MCF 10A (cell line): ENCODE measurements around the gene C4orf50. TPM values are rescaled to one million over a fixed set of nuclear protein-coding genes. Genes with fewer than 3 reads are reported as not detected.

Experiments used
- BruUV-seq: library from RNA; stranded (reverse); fragments of 400-500 nt; replicated peaks from 2 replicates; lab custom pipeline; 2021; lab: Mats Ljungman, UMichigan
- CTCF ChIA-PET: fragments of 300-600 bp; sonication (Branson Sonifier 250); formaldehyde crosslinking; extraction: SDS; loops from one replicate; lab custom pipeline; 2021; ENCODE audit warnings: antibody characterized with exemption, inconsistent platforms; lab: Yijun Ruan, JAX
- POLR2A ChIA-PET: fragments of 300-600, 350-650 bp; sonication (Branson Sonifier 250); formaldehyde crosslinking; extraction: SDS; loops from one replicate; lab custom pipeline; 2020; ENCODE audit warnings: antibody characterized with exemption, inconsistent platforms; lab: Yijun Ruan, JAX
- DNase-seq: peaks from one replicate; pipeline ENCODE4 v3.0.0-alpha.2; 2018; ENCODE audit not compliant: unreplicated experiment
- H3K27ac Mint-ChIP-seq: one replicate; pipeline ENCODE4 v1.8.0; 2022; ENCODE audit warnings: mild to moderate bottlenecking, low read depth, mixed read lengths; ENCODE audit not compliant: unreplicated experiment
- H3K27me3 Mint-ChIP-seq: one replicate; pipeline ENCODE4 v1.8.0; 2022; ENCODE audit warnings: mixed read lengths; ENCODE audit not compliant: insufficient read depth, unreplicated experiment
- H3K36me3 Mint-ChIP-seq: one replicate; pipeline ENCODE4 v1.8.0; 2022; ENCODE audit warnings: mild to moderate bottlenecking, moderate library complexity, mixed read lengths; ENCODE audit not compliant: insufficient read depth, unreplicated experiment
- H3K4me1 Mint-ChIP-seq: one replicate; pipeline ENCODE4 v1.8.0; 2022; ENCODE audit warnings: mixed read lengths; ENCODE audit not compliant: insufficient read depth, unreplicated experiment
- H3K4me3 Mint-ChIP-seq: one replicate; pipeline ENCODE4 v1.8.0; 2022; ENCODE audit warnings: mild to moderate bottlenecking, moderate library complexity, mixed read lengths; ENCODE audit not compliant: unreplicated experiment
- H3K9me3 Mint-ChIP-seq: one replicate; pipeline ENCODE4 v1.8.0; 2022; ENCODE audit warnings: mixed read lengths; ENCODE audit not compliant: unreplicated experiment
- CTCF ChIP-seq: fragments of 200-600 bp; IDR thresholded peaks from one replicate; pipeline ENCODE4 v1.8.0; 2022; ENCODE audit warnings: antibody characterized with exemption, mild to moderate bottlenecking; ENCODE audit not compliant: unreplicated experiment
- intact Hi-C: fragments of 100-400 bp; cut with micrococcal nuclease; formaldehyde crosslinking; loops from 2 replicates; pipeline ENCODE4 v1.14.1; 2022
- total RNA-seq: library from RNA; stranded (reverse); gene quantifications from 2 replicates; pipeline ENCODE4 v1.2.3, GENCODE V29; 2022

The C4orf50 gene
- total RNA-seq, 1 experiment from 2014 or later, result not detected

GRCh38 chr4:5928274-5928673, 90.0 kb downstream of the C4orf50 start:
- Mint-ChIP-seq H3K36me3 (no peaks in the 10 kb centered on the region), H3K9me3 (peaks cover 7% of the 10 kb centered on the region), H3K4me3 (no peak overlapping the region), H3K27me3 (no peaks in the 10 kb centered on the region), H3K4me1 (no peaks in the 10 kb centered on the region), H3K27ac (no peak overlapping the region)
- ChIA-PET POLR2A (interaction anchor here (0.6 to 0.7 kb wide), 3 partner anchors 28 to 890 kb away, joined by 3 read pairs; no protein-coding TSS in a partner anchor), CTCF (no interaction called here)
- no peak for TF ChIP-seq CTCF
- intact Hi-C loops, result no loop called here
- no TSS peak for BruUV-seq
- no peak for DNase-seq

- no TSS peak for BruUV-seq
- ChIA-PET CTCF (no interaction called here), POLR2A (interaction anchor here (0.7 kb wide), 1 partner anchor 889 kb away, joined by 3 read pairs; no protein-coding TSS in a partner anchor)
- H3K4me3 Mint-ChIP-seq, result no peak overlapping the region
- DNase-seq, result no peak
- H3K4me1 Mint-ChIP-seq, result no peaks in the 10 kb centered on the region
- H3K9me3 Mint-ChIP-seq, result peaks cover 9% of the 10 kb centered on the region
- intact Hi-C loops, result no loop called here
- H3K27ac Mint-ChIP-seq, result no peak overlapping the region
- no peak for TF ChIP-seq CTCF
- no peaks in the 10 kb centered on the region for H3K36me3 Mint-ChIP-seq
- H3K27me3 Mint-ChIP-seq, result no peaks in the 10 kb centered on the region
Measured at GRCh38 chr4:5927747-5928146, 90.5 kb downstream of the C4orf50 start.

GRCh38 chr4:5927116-5927515, 91.1 kb downstream of the C4orf50 start:
- ChIA-PET POLR2A (no interaction called here), CTCF (no interaction called here)
- intact Hi-C loops, result no loop called here
- Mint-ChIP-seq H3K4me3 (no peak overlapping the region), H3K27ac (no peak overlapping the region), H3K4me1 (no peaks in the 10 kb centered on the region), H3K9me3 (peaks cover 12% of the 10 kb centered on the region), H3K36me3 (no peaks in the 10 kb centered on the region), H3K27me3 (no peaks in the 10 kb centered on the region)
- DNase-seq, result no peak
- no peak for TF ChIP-seq CTCF
- no TSS peak for BruUV-seq

- Mint-ChIP-seq H3K27me3 (no peaks in the 10 kb centered on the region), H3K36me3 (no peaks in the 10 kb centered on the region), H3K27ac (no peak overlapping the region), H3K4me3 (no peak overlapping the region), H3K4me1 (no peaks in the 10 kb centered on the region), H3K9me3 (peaks cover 13% of the 10 kb centered on the region)
- ChIA-PET POLR2A (no interaction called here), CTCF (no interaction called here)
- DNase-seq, result no peak
- no peak for TF ChIP-seq CTCF
- no TSS peak for BruUV-seq
- intact Hi-C loops, result no loop called here
Measured at GRCh38 chr4:5926598-5926997, 91.6 kb downstream of the C4orf50 start.
